GM12873 (cell line): Measurements from ENCODE around the gene PEX3.

ENCODE experiments used
- TF ChIP-seq, protein P1 (sequence below): IDR thresholded peaks from 2 replicates; pipeline ENCODE4 v1.5.1; 2012; ENCODE audit warnings: low read depth, mild to moderate bottlenecking, moderate library complexity, low read length, control low read depth; ENCODE audit not compliant: insufficient read depth; ENCODE audit errors: missing control alignments

Gene PEX3

DNA sequence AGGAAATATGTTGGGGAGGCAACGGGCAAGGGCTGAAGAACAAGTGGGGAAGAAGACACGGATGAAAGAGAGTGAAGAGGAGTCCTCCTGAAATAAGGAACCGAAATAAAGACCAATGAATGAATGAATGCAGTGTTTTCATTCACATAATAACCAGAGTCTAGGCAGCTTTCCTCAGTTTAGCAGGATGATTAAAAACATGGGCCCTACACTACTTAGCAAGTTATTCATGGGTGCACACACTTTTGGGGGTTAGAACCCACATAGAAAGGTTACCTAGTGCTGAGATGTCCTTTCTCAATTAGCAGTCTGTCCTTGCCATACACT is 66.8 kb downstream of the PEX3 start:
- TF ChIP-seq, protein P1, sequence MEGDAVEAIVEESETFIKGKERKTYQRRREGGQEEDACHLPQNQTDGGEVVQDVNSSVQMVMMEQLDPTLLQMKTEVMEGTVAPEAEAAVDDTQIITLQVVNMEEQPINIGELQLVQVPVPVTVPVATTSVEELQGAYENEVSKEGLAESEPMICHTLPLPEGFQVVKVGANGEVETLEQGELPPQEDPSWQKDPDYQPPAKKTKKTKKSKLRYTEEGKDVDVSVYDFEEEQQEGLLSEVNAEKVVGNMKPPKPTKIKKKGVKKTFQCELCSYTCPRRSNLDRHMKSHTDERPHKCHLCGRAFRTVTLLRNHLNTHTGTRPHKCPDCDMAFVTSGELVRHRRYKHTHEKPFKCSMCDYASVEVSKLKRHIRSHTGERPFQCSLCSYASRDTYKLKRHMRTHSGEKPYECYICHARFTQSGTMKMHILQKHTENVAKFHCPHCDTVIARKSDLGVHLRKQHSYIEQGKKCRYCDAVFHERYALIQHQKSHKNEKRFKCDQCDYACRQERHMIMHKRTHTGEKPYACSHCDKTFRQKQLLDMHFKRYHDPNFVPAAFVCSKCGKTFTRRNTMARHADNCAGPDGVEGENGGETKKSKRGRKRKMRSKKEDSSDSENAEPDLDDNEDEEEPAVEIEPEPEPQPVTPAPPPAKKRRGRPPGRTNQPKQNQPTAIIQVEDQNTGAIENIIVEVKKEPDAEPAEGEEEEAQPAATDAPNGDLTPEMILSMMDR, result no peak

DNA sequence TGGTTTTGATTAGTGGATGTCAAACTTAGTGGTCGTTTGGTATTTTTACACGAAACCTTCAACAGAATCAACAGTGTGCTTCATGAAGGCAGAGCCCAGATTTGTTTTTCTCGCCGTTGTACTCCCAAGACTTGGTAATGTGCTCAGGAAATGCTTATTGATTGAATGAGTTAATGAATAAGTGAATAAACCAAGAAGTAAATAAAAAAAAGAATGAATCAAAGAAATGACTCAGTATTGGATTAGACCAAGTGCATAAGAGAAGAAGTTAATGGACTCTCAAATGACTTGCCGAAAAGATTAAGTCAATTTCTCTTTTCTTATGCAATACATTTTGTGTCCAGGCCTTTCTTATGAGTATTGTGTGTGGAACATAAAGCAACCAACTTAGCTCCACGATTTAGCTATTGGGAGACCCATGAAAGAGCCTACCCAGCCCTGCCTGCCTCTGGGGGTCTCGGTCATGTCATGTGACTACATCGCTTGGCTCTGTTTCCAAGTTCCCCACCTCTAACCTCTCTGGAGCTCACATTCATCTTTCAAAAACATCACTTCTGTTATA is 71.5 kb downstream of the PEX3 start:
- TF ChIP-seq, protein P1, result no peak

DNA sequence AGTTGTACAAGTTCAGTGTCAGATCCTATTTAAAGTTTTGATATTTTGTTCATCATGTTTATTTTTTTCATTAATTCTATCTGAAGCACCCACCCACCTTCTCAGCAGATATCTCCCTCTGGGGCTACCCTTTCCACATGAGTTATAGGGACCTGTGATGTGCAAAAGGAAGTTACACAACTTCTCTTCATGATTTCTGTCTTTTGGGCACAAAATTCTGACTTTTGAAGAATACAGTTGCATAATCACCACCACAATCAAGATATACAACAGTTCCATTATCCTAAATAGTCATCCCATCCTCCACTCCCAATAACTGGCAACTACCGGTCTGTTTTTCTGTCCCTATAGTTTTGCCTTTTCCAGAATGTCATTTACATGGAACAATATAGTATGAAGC is 74.8 kb downstream of the PEX3 start:
- TF ChIP-seq, protein P1, result no peak

DNA sequence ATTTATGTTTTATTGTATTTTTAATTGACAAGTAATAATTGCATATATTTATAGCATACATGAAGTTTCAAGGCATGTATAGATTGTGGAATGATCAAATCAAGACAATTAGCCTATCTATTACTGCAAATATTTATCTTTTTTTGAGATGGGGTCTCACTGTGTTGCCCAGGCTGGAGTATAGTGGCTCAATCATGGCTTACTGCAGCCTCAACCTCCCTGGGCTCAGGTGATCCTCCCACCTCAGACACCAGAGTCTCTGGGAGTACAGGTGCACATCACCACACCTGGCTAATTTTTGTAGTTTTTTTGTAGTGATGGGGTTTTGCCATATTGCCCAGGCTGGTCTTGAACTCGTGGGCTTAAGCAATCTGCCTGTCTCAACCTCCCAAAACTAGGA is 77.1 kb downstream of the PEX3 start:
- TF ChIP-seq, protein P1, result no peak

DNA sequence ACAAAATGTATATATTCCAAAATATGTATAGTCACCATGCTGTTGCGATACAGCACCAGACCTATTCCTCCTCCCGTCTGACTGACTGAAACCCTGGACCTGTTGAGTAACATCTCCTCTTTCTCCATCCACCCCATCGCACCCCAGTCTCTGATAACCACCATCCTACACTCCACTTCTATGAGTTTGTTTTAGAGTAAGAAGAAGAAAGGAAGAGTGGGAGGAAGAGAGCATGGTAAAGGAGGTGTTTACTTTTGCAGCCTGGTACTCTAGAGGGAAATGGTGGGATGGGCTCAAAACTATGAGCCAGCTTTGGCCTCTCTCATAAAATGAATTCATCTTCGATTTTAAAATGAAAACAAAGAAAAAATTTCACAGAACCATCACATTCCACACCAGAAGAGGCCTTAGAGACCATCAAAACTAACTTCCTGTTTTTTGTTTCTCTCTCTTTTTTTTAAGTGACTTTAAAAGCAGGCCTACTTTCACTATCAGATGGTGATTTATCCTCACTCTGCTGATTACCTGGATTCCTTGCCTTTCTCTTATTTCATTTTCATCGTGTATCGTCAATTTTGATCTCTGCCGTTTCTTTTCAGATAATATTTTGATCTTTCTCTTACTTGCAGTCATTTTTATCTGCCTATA is 77.7 kb downstream of the PEX3 start:
- TF ChIP-seq, protein P1, result no peak

DNA sequence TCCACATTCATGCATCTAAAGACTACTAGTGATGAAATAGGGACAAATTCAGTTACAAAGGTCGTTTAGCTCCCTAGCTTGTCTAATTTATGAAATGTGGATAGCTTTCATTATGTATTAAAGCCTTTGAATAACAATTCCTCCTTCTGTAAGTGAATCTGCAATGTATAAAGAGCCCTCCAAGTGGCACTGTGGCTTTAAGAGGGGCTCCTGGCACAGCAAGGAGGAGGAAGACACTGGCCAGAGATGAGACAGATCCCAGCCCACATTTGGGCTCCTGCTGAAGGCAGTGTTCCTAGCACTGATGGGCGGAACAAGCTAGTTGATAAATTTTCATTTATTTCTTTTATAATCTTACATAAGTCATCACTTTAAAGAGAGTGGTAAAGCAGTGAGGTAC is 78.5 kb downstream of the PEX3 start:
- TF ChIP-seq, protein P1, result peak; percentile 8

DNA sequence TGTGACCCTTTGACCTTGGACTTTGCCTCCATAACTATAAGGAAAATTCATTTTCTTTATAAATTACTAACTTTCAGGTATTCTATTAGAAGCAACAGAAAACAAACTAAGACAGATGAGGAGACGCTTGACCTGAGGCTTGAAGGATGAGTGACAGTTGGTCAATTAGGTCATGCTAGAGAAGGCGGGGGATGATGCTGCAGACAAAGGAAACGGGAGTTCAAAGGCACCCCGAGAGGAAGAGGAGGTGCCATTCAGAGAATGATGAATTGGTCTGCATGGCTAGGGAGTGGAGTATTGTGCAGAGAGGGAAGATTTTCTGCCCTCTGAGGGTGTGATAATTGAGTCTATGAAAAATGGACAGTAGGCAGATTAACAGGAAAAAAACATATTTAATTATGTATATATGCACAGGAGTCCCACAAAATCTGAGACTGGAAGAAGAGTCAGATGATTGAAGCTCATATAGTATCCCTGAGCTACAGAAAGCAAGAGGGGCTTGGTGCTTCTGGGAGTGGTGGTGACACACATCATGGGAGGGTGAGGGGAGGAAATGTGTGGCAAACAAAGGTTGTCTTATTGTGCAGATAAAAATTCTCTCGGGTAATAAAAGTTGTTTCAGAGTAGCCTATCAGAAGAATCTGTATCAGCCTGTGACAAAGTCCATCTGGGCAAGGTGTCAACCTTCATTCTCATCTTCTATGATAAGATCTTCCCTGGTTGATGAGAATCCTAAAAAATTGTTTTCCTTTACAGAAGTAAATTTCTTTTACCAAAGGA is 81.3 kb downstream of the PEX3 start:
- TF ChIP-seq, protein P1, result no peak
